Left colon (tissue), 2 donors: ENCODE measurements around the gene GRIK1. TPM values are rescaled to one million over a fixed set of nuclear protein-coding genes. Genes with fewer than 3 reads are reported as not detected.

ENCODE experiments used
- ATAC-seq: fragments of 200-7000 bp; cut with Tn5 transposase; one replicate; pipeline ENCODE4 v1.9.1; 2020; ENCODE audit warnings: mild to moderate bottlenecking, moderate library complexity
- DNase-seq, 2 donors: peaks; one replicate each; pipeline ENCODE4 v3.0.0-alpha.2; 2020
- intact Hi-C, 2 donors: fragments of 100-400 bp; cut with DNase I in 1 of 2; cut with micrococcal nuclease in 1 of 2; formaldehyde crosslinking; loops; one replicate each; pipeline versions ENCODE4 v1.11.2 to v1.14.0; 2022; cut with DNase I, micrococcal nuclease
- total RNA-seq, 2 donors: library from RNA; stranded (reverse); fragmentation: NEBNext Ultra II Directional; extraction: Animal tissue kit (Norgen Biotek cat#: 25700); gene quantifications; one replicate each; pipeline ENCODE4 v1.2.1, GENCODE V29; 2021
- donor health status: DM: no; HTN: no; CAD: no.
- donor health status: DM: yes; HTN: yes; CAD: no.

The GRIK1 gene
- total RNA-seq, 2 donors from 2014 or later = 0.09 to 0.14 TPM

DNA sequence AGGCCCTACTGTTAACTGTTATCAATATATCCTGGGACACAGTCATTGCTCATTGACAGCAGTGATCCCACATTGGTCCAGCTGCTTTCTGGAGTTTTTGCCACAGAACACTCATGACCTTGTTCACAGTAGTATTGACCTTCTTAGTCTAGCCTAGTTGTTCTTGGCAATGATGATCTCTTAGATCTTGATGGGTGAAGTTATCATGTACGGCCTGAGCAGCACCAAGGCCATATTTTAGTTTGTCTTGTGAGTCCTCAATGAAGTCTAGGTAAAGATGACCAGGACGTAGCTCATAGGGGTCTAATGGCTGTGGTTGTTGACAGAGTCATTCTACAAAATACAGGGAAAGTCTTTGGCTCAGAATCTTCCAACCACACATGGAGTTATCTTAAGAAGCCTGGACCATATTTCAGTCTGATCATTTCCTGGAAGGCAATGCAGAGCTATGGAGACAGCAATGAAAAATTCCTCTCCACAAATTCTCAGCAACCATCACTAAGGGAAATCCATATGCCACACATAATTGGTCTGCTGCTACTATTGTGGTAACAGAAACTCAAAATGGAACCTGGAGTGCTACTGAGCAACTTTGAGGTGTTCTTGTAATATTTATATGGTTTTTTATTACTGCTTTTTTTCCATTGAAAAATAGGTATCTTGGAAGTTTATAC, 279.6 kb downstream of the GRIK1 start:
- DNase-seq (no peak), ATAC-seq (no peak)
- intact Hi-C loops = no loop called here

DNA sequence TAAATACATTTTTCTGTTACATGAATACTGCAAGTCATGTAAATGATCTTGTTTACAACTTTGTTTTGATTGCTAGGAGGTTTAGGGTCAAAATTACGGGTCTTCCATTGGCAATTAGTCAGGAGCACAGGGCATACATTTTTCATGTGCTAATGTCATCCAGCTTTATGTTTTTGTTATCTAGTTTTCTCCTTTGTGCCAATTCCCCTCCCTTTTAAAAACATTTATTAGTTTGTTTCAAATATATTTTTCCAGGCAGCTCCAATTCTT, 280.9 kb downstream of the GRIK1 start:
- intact Hi-C loops = no loop called here
- DNase-seq (no peak), ATAC-seq (no peak)

- intact Hi-C loops = no loop called here
- DNase-seq (no peak), ATAC-seq (no peak)
These were observed 281.4 kb downstream of the GRIK1 start for GRCh38 chr21:29658177-29658933.

DNA sequence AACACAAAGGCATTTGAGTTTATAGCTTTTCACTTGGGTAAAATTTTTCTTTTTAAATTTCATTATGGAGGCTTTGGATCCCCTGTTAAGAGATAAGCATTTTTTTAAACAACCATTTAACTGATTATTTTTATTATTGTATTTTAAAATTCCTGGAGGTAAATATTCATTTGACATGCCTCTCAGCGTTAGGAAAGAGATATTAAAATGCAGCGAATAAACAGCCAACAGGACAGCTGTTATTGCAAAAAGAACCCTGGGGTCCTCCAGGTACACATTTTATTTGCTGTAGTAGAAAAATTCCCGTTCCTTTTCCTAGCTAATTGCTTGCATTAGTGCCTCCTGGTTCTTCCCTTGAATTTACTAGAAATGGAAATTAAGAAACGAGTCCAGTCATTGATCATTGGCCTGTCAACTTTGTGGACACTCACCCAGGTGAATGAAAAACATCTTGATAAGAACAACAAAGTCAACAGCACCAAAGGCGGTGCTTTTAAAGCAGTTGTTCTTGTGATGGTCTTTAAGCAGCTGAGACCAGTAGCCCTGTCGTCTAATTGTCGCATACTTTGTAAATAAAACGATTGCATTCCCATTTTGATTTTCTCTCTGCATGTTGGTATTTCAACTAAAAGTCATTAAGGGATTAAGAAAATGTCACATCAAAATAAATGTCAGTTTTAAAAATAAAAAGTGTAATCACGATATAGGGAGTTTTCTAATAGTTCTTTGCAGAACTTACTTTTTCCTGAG, 282.4 kb downstream of the GRIK1 start:
- intact Hi-C loops = no loop called here
- DNase-seq (no peak), ATAC-seq (no peak)

DNA sequence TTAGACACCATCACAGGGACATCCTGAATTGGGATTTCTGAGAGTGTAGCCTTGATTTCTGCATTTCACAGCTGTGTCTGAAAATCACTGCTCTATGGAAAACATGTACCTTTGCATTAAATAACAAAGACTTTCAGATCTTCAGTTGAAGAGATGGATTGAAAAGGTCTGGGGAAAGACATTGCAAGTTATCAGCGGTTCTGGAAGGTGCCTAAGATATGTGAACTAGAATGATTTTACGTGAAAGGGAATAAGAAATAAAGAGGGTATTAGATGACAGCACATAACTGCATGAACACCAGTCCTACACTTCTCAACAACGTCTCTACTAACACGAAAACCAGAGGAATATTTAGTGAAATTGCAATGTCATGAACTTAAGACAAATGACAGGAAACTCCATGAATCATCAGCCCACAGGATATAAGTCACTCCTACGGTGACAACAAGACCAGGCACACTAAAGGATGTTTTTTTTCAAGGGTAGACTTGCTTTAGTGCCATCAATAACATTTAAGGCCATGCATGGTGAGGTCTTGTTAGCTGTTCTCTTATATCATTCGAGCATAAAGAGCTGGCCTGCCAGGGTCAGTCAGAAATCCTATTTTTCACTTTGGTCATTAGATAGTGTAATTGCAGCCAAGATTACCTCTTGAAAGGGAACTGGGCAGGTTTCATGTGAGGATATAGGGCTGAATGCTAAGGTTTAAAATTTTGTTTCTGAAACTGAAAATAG, 283.1 kb downstream of the GRIK1 start:
- no peak for DNase-seq
- intact Hi-C loops = no loop called here
- no peak for ATAC-seq

DNA sequence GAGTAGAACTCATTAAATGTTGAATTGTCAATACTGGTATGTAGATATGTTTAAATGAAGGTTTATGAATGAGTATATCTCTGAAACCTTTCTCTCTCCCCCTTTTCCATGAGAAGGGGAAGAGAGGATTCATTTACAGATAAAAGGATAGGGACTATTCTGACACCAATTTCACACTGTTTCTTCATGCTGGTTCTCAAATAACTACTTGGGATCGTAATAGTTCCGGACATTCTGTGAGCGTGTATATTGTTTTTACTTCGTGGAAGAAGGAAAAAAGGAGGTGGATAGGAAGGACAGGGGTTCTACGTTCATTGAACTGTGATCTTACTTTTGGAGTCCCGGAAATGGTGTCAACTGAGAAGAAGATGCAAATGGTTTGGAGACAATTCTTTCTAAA, 284.2 kb downstream of the GRIK1 start:
- intact Hi-C loops = no loop called here
- ATAC-seq (no peak), DNase-seq (no peak)

GRCh38 chr21:29654855-29655254, 284.9 kb downstream of the GRIK1 start:
- ATAC-seq = no peak
- intact Hi-C loops = no loop called here
- DNase-seq = no peak

GRCh38 chr21:29654203-29654602, 285.6 kb downstream of the GRIK1 start:
- no peak for ATAC-seq
- intact Hi-C loops = no loop called here
- DNase-seq = no peak

- no peak for DNase-seq
- intact Hi-C loops = no loop called here
- ATAC-seq = no peak
These were observed 289.2 kb downstream of the GRIK1 start for GRCh38 chr21:29650523-29651022.

DNA sequence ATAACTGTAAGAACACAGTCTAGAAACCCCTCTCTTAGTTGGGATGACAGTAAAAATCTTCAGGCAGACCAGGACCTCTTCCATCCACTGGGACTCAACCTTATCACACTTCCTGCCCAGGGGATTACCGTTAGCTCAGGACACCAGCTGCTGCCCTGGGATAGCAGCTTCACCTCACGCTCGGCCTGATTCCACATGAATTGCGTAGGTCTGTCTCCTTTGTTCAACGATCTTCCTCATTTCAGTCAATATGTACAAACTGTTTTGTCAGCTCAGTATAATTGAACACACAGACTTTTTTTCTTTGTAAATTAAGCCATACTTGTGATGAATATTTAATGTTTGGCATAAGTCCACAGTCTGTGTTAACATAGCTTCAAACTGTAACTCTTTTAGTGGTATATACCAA, 290.4 kb downstream of the GRIK1 start:
- DNase-seq (no peak), ATAC-seq (no peak)
- intact Hi-C loops = no loop called here

GRCh38 chr21:29648710-29649240, 291.0 kb downstream of the GRIK1 start:
- intact Hi-C loops = no loop called here
- DNase-seq (no peak), ATAC-seq (no peak)

GRCh38 chr21:29647353-29647781, 292.4 kb downstream of the GRIK1 start:
- no peak for DNase-seq
- intact Hi-C loops = no loop called here
- ATAC-seq = no peak

- intact Hi-C loops = no loop called here
- ATAC-seq = no peak
- no peak for DNase-seq
These were observed 293.9 kb downstream of the GRIK1 start for GRCh38 chr21:29645666-29646553.

DNA sequence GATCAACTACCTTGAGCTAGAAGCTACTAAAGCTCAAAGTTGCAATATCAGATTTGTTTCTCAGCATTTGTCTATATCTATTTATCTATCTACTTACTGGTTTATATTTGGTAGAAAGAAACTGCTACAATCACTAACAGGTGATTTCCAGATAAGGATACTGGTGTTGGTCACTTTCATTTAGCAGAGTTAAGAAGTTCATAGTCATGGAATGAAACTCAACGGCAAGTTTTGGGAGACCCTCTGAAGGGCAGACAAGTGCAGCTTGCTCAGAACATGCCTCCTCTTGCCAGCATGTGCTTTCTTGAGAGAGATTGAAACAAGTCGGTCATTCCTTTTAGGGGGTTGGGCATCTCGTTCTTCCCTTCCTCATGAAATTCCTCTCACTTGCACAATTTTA, 296.5 kb downstream of the GRIK1 start:
- ATAC-seq = no peak
- intact Hi-C loops = no loop called here
- no peak for DNase-seq

DNA sequence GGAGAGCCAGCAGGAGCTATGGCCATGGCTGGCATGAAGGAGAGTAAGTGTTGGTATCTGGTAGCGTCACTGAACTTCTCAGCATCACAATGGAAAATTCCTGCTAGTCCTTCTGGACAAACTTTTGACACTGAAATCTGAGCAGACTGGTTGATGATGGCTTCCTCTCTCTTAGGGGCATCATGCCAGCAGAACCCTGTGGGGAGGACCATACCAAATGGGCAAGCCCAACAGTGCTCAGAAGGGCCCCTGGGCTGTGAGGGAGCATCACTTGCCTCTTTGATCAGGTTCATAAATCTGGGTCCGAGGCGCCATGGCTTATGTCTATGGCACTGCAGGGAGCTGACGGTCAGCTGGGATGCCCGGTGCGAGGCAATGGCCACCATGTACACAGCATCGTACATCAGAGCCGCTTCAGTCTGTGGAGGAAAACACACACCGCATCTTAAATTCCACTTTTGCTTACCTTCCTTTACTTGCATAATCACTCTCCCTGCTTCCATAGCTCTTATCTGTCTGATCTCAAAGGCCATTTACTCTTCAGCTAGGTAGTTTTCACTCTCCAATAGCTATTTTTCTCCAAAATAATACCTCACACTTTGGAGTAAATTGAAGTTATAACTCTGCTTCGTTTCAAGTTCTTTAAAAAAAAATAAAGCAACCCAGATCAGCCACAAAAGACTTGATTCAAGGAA, 297.1 kb downstream of the GRIK1 start:
- no peak for DNase-seq
- intact Hi-C loops = no loop called here
- no peak for ATAC-seq

DNA sequence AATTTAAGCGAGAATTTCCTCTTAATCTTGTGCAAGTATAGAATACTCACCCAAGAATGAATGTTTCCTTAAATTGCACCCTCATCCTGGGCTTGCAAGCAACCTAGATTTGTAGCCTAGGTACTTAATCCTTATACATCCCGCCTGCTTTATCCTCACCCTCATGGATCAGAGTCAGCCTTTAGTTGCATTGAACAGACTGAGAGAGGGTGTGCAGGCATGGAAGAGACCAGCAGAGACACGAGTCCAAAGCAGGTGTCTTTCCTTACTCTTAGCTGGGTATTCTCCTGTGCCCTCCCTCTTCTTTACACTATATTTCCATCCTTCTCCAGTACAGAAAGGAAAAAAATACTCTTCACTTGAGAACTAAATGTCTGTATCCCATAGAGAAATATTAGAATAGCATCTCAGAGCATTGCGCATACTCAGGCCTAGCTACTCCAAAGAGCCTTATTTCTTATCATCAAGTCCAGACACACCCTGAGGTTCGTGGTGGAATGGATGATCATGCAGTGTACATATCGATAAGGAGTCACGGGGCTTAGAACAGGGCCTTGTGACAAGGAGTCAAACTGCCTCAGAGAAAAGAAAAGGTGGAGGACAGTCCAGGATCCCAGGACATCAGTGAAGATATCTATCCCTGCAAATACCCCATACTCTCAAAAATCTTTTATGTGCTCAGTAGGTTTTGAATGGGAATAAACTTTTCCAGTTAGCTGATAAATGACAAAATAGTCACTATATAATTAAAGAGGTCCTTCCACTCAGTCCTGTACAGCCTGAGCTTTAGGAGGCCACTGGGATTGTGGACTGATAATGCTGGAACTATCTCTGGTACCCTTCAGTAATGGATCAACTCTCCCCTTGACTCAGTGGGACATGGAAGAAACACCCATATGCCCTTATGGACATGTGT, 297.9 kb downstream of the GRIK1 start:
- intact Hi-C loops = no loop called here
- no peak for ATAC-seq
- DNase-seq = no peak
